SH-SY5Y (cell line): ENCODE measurements around the gene MGMT.

ENCODE experiments used
- GATA2 ChIP-seq: IDR thresholded peaks from 2 replicates; pipeline ENCODE4 v1.6.1; 2011; ENCODE audit warnings: mild to moderate bottlenecking, low read depth, low read length
- GATA3 ChIP-seq: IDR thresholded peaks from 2 replicates; pipeline ENCODE4 v1.6.1; 2011; ENCODE audit warnings: low read depth, mild to moderate bottlenecking, low read length, moderate library complexity

MGMT gene

DNA sequence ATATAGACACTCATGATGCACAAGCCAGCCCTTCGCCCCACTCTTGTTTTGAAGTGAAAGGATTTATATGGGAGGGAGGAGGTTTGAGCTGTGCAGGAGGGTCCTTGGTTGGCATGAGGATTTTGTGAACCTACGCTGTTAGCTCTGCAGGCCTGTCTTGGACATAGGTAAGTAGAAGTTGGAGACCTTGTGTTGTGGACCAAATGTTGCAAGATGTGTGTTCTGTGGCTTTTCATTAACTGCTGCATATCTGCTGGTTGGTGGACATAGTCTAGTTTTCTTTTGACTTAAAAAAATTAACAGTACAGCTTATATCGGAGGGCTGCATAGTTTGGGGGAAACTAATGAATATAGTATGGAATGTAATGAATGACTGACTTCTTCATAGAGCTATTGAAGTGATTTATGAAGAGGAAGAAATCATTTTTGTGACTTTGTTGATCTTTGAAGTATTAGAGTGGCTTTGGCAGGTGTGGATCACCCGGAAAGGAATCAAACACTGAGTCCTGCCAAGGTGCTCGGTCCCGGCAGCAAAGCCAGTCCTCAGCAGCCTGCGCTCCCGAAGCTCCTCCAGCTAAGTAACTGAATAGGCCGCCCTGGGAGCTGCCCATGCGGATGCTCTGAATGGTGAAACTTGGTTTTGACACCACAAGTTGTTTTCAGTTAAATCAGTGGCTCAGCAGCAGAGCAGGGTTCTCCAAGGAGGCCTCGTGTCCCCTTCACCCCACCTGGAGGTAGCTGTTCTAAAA, 3.2 kb downstream of the MGMT start:
- no peak for TF ChIP-seq GATA3
- TF ChIP-seq GATA2: no peak

DNA sequence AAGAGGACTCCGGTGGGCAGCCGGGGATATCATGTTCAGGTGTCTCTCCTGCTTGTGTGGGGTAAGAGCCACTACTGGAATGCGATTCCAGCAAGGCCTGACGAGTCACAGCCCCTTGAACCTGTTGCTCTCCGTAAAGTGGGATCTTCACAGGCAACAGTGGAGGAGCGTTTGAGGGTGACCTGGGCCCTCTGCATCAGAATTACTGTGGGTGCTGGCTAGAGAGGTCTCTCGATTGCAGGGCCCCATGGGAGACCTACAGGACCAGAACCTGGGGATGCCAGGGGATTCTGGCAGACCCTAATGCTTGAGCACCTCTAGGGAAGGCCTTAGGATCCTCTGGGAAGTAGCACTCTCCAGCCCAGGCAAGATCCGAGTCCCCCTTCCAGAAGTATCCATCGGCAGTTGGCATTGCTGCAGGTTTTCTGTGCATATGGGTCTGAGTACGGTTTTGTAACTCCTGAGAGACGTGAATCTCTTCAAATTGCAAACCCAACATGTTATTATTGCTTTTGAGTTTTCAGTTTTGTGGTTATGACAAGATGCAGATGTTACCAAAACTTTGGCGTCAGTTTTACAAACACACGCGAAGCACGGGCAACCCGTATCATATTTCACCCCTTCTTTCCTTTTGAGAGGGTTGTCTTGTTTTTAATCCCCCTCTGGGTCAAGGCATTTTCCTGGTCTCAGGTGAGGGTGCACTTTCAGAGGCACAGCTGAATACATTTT, 4.6 kb downstream of the MGMT start:
- TF ChIP-seq GATA3: no peak
- no peak for TF ChIP-seq GATA2

DNA sequence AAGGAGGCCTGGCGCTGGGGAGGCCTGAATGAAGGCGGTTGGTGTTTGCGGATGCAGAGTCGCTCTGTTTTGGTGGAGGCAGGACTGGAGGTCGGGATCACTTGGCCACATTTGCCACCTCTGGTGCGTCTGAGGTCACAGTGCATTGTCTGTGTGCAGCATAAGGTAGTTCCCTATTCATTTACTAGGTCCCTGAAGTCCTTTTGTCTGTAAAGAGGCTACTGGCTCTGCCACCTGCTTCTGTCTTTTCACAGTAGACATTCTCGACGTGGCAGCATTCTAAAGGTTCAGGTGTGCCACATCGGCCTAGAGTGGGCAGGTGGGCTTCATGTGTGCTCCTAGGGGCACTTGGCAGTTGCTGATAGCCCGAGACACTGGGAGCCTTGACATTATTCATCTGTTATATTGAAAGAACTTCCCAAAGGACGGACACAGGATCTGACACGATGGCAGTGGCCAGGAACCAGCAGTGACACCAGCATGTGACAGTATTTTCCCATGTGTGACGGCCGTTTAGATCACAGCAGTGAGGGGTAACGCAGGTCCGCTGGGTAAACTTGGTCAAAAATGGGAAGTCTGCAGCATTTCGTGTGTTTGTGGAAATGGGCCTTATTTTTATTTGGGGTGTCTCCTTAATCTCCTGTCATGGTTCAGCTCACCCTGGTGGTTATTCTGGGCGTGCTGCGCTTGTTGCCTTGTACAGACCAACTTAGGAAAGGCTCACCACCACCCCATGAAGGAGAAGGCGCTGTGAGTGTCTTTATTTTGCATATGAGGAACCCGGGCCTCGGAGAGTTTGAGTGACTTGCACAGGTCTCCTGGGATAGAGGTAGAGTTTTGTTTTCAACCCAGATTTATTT, 5.9 kb downstream of the MGMT start:
- TF ChIP-seq GATA2 (no peak), GATA3 (no peak)

DNA sequence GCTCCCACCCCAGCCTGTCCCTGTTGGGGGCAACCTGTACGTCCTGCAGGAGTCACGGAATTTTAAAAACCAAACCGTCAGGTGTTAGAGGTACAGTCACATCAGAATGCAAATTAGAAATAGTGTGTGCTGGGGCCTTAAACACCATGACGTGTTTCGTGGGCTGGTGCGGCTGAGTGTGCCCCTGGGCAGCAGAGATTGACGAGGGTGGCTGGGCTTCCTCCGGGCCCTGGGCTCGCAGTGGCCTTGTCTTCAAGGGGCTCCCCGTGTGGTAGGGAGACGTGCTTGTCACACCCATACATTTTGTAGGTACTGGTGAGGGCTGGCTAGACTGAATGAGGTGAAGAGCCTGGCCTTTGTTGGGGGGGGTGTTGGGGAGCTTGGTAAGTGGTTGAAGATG, 7.6 kb downstream of the MGMT start:
- TF ChIP-seq GATA2 (no peak), GATA3 (no peak)

DNA sequence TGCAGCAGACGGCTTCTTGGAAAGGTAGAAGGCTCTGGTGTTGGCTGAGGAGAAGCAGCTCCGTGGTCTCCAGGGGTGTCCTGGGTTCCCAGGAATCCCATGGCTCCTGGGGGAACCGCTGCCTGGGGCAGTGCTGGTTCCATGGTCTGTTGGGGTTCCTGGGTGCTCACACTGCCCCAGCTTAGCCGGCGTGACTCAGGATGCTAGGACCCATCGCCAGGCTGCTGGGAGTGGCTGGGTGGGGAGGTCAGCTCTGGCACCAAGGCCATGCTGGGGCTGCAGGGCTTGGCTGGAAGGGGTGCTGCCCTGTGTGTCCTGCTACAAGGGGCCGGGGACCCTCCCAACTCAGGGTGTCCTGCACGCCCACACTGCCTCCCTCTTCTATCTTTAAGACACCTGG, 9.4 kb downstream of the MGMT start:
- TF ChIP-seq GATA2 (no peak), GATA3 (no peak)

DNA sequence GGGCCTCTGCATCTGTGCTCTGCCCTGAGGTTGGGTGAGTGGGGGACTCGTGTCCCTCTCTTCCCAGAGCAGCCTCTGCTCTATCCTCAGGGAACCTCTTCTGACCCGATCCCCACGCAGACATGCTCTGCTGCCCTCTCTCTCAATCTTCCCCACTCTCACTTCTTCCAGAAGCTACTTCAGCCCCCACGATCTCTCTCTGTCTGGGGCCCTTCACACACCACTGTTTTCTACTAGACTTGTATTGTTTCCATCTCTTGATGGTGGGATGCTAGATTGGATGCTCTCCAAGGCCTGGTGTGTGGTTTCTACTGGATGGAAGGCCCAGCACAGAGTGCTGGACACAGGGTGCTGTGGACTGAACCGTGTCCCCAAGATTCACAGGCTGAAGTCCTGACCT, 10.0 kb downstream of the MGMT start:
- TF ChIP-seq GATA3 (no peak), GATA2 (no peak)

DNA sequence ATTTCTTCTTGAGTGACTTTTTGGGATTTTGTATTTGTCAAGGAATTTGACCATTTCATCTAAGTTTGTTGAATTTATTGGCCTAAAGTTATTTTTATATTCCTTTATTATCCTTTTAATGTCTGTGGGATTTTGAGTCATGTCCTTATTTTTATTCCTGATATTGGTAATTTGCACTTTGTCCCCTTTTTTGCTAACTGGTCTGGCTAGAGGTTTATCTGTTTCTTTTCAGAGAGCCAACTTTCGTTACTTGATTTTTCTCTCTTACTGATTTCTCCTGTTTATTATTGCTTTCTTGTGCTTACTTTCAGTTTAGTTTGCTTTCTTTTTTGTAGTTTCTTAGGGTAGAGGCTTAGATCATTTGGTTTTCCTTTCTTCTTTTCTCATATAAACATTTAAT, 14.6 kb downstream of the MGMT start:
- TF ChIP-seq GATA2: no peak

DNA sequence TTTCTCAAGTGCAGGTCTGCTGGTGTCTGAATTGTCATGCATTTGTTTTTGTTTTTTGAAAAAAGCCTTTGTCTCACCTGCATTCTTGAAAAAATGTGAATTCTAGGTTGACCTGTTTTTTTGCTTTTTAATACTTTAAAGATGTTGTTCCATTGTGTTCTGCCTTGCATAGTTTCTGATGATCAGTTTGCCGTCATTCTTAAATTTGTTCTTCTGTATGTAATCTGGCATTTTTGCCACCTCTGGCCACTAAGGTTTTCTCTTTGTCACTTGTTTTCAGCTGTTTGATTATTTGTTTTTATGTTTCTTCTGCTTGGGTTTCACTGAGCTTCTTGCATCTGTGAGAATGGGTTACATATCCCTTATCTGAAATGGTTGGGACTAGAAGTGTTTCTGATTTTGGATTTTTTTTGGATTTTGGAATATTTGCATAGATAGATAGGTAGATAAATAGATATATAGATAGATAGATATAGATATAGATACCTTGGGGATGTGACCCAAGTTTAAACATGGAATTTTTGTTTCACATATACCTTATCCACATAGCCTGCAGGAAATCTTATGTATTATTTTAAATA, 16.5 kb downstream of the MGMT start:
- TF ChIP-seq GATA2: no peak
- TF ChIP-seq GATA3: no peak

DNA sequence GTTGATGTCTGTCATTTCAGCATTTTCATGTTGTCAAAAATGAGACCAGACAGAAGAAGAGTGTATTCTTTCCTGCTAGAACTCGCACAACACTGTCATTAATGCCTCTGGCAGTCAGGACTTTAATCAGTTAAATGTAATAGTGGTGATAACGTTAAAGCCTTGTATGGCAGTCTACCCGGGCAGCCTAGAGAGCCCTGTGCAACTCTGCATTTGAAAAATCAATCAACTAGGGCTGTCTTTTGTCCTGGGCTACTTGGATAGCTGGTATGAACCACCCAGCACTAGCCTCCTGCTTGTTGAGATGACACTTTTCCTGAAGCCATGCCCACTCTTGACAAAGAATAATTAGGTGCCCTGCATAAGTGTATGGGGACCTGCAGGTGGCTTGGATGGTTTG, 19.8 kb downstream of the MGMT start:
- no peak for TF ChIP-seq GATA3

DNA sequence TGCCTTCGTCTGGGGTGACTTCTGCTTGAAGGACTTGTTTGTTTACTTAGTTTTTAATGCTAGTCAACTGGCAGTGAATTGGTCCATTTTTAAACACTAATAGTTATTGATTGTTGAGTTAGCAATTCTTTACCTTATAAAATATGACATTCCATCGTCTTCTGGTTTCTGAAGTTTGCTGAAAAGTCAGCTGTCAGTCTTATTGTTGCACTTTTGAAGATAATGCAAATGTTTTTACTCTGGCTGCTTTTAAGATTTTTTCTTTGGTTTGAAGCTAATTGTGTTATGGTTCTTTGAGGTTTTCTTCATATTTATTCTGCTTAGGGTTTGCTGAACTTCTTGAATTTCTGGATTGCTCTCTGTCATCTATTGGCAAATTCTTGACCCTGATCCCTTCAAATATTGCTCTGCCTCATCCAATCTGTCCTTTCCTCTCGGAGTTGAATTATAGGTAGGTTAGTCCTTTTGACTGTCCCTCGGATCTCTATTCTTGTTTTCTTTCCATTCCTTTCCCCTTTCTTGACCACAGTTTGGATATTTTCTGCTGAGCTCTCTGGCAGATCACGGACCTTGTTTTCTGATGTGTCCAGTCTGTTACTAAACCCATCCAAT, 24.2 kb downstream of the MGMT start:
- TF ChIP-seq GATA3 (no peak), GATA2 (no peak)

DNA sequence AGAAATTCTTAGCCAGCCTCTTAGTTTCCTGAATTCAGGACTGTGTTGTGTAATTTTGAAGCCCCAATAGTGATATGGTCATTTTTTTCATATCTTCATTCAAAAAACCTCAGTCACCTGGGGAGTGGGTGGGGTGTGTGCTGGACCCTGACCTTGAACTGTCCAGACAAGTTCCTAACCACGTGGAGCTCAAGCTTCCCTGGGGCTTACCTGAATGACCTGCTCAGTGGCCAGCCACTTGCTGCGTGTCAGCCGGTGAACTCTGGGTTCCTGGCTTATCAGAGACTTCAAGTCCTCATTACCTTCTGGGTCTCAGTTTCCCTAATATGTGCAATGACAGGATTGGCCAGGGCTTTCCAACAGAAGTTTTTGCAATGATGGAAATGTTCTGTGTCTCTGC, 27.1 kb downstream of the MGMT start:
- TF ChIP-seq GATA2 (no peak), GATA3 (no peak)

DNA sequence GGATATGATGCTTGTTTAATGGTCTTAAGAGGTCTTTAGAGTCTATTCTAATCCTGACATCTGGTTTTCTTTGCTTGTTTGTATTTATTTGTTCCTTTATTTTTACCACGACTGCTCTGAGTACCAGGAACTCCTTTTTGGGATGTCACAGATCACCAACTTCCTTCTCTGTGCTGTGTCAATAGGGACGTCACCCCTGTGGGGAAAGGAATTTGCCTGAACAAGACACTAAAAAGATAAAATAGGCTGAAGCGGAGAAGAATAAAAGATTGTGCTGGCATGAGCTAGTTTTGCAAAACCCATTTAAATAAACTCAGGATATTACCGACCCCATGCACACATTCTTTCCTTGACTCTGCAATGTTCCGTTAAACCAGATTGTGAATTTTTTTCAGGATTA, 27.7 kb downstream of the MGMT start:
- no peak for TF ChIP-seq GATA2
- no peak for TF ChIP-seq GATA3

DNA sequence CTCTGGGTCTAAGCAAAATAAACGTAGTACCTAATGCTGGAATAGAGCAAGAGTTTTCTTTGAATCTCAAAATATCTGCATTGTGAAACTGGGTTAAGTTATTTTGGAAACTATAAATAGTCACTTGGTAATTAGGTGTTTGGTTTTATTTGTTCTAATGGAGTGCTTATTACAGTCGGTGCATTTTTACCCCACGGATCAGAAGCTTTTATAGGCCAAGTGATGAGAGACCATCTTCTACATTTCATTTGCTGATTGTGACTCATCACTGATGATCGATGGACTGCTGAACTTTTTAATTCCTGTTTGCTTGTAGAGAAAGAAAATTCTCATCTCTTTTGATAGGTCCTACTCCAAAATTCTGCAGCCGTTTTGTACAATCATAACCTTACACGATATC, 28.2 kb downstream of the MGMT start:
- no peak for TF ChIP-seq GATA3

DNA sequence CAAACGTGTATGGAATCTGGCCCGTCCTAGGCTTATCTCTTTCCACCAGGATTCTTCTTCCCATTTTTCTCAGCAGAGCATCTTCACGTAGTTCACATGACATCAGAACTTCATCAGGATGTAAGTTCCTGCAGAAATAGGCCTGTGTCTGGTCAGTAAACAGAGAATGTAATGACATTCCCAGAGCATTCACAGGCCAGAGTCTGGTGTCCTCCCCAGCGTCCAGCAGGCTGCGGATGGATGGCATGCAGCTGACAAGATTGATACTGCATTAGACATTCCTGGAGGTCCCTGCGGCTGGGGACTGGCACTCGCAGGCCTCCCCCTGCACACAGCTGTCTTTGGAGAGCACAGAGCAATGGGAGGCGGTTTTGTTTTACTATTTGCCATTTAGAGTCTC, 28.7 kb downstream of the MGMT start:
- TF ChIP-seq GATA2 (no peak), GATA3 (no peak)

DNA sequence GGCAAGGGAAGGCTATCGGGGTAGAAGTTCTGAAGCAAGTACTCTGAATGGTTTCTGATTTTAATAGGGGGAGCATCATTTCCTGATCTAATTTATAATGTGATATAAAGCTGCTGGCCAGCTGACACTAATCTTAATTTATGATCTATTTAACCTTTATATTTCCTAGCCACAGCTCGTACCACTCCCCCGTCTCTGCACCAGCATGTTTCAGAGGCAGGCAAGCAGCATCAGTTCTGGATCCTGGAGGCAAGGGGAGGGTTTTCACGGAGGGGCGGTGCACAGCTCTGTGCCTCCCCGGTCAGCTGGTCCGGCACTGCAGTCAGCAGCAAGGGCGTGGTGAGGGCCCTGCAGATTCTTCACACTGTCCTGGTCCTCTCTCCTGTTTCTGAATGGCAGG, 30.0 kb downstream of the MGMT start:
- TF ChIP-seq GATA3: no peak
- TF ChIP-seq GATA2: no peak
